NOMO-1 treated with dmso at 0.1 percent for 144 hours (cell line): ENCODE data around the gene PHACTR3.

ENCODE experiments used
- DNase-seq: peaks from one replicate; lab custom pipeline; 2025; ENCODE audit not compliant: unreplicated experiment; lab: John Stamatoyannopoulos, UW

Gene PHACTR3

DNA sequence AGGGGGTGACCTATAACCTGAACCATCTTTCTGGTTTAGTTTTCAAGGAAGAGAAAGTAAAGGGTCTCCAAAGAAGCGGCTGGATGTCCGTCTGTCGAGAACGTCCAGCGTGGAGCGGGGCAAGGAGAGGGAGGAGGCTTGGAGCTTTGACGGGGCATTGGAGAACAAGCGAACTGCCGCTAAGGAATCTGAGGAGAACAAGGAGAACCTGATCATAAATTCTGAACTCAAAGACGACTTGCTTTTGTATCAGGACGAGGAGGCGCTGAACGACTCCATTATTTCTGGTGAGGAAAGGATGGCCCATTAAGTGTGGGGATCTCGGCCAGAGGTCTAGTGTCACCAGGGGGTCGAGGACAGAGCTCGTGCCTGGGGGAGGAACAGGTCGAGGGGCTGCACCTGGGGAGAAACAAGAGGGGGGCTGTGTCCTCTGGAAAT lies 169.9 kb downstream of the PHACTR3 start:
- DNase-seq: no peak

DNA sequence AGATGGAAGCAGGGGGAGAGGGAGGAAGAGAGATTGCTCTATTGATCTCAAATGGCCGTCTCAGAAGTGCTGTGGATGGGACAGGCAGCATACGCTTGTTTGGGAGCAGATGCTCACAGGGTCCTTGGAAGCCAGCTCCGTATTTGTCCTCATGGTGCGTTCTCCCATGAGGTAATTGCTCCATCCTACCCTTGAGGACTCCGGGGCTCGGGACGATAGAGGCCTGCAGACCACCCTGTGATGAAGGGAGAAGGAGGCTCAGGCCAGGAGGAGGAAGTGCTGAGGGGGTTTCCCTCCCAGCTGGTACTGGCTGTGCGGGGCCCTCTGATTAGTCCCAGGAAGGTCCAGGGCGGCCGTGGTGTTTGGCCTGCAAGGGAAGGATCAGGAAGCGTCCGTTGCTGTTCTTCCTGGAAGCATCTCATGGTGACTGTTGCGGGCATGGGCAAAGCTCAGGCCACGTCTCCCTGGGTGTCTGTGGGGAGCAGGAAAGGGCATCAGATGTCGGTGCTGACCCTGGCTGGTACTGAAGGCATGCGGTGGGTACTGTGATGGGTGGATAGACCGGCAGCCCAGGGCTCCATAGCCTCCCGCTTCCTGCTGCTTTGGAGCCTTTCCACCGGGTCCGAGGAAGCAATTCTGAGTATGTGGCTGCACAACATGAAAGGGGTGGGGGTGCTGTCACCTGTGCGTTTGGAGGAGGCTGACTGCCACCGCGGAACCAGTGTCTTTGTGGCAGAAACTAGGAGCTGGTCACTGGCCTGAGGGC lies 170.8 kb downstream of the PHACTR3 start:
- no peak for DNase-seq

DNA sequence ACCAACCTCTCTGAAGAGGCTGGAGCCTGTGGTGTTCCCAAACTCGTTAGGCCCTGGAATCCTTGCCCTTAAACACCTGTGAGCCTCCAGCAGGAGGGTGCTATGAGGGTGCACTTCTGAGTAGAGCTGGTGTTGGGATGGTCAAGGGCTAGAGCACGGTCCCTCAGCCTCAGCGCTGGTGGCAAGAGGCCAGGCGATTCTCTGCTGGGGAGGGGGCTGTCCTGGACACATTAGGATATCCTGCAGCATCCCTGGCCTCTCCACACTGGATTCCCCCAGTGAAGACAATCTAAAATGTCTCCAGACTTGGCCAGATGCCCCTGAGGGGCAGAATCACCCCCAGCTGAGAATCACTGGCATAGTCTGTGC lies 171.3 kb downstream of the PHACTR3 start:
- DNase-seq: no peak

DNA sequence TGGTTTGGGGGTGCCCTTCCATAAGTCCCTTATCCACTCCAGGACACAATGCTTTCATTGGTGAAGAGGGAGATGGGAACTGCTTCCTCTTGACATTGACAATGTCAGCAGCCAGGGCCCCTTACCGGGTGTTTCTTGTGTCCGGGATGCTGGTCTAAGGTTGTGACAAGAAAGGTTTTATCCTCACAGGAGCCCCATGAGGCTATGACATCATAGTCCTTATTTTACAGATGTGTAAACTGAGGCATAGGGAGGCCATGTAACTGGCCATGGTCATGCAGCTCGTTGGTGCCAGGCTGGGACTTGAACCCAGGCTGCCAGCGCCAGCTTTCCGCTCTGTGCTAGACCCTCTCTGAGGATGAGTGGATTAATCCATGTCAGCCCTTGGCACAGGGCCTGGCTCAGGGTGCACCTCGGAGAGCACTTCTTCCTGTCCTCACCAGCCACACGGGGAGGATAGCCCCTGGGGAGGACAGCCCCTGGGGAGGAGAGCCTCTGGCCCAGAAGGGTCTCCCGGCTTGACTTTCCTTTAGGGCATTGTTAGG lies 171.8 kb downstream of the PHACTR3 start:
- no peak for DNase-seq

DNA sequence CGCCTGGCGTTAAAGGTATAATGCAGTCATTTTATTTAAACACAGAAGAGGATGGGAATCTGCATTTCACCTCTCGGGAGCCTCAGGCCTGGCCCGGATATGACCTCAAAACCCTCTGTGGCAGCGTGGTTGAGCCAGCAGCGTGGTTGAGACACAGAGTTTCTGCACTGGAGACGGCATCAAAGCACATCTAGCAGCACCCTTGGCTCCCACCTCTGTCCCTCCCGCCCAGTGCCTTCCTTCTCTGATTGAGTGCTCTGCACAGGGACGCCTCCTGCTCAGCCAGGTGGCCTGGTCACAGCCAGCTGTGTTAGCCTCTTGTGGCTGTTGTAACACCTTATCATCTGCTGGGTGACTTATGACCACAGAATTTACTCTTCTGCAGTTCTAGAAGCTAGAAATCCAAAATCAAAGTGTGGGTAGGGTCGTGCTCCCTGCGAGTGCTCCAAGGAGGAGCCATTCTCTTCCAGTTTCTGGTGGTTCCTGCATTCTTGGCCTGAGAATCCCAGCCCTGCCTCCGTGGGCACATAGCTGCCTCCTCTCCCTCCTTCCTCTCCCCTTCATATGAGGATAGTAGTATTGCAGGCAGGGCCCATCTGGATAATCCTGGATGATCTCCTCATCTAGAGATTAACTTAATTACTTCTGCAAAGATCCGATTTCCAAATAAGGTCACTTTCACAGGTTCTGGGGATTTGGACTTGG lies 172.4 kb downstream of the PHACTR3 start:
- DNase-seq: no peak

DNA sequence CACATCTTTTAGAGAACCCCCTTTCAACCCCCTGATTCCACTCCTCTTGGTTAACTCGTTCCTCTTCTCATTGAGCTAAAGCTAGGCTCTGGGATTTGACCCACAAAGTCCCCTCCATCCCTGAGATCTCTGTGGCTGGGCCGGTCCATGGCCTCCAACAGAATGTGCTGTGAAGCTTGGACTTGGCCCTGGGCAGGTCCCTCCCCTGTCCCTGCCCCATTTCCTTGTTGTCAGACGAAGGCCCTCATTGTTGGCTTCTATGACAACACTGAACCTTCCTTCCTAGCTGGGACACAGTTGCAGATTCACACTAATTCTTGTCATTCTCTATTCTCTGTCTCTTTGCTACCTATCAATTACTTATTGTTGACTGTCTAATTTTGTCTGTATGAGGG lies 173.0 kb downstream of the PHACTR3 start:
- DNase-seq: no peak

DNA sequence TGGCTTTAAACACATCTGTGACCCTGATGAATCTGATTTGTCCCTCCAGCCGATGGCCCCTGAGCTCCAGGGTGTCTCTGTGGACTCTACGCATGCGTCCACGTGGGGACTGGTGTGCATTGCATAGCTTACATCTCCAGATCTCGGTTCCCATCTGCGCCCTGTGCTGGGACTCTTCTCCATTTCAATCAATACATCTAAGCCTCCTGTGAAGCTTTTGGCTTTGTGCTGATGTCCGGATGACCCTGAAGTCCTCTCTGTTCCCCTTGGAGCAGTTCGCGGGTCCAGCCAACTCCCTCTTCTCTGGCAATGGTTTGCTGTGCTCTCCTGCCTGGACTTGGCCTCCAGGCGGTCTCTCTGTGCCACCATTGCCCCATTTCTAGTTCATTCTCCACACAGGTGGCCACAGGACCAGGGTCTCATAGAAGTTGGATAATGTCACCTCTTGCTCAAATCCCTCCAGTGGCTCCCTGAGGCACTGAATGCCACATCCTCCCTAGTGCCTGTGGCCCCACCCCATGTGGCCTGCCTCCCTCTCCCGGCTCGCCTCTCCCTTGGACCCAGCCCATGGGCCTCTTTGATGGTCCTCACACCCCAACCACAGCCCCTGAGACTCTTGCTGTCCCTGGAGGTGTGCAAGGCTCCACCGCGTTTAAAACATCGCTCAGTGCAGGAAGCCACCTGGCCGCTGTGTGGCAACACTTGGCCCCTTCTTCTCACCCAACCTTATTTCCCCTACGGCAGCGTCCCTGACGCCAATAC lies 173.7 kb downstream of the PHACTR3 start:
- no peak for DNase-seq

DNA sequence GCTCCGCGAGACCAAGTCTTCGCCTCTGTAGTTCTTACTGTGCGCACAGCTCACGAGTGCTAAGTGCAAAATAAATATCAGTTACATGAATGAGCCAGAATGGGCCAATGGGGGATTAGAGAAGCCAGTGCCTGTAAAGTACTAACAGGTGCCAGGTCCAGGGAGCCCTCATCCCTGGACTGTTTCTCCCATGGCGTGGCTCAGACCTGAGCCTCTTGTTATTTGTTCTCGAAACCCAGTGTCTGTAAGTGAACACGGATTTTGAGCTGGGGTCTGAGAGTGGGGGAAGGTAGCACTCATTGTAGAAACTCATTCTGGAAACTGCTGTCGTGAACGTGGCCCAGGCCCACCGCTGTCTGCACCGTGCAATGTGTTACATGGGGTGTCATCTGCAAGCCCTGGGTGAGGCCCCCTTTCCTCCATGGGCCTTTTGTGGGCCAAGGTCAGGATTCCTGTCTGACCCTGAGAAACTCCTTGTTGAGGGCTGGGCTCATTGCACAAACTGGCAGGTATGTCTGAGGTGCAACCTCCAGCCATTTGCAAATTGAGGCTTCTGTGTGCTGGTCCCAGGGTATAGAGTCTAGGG lies 174.4 kb downstream of the PHACTR3 start:
- DNase-seq: no peak

DNA sequence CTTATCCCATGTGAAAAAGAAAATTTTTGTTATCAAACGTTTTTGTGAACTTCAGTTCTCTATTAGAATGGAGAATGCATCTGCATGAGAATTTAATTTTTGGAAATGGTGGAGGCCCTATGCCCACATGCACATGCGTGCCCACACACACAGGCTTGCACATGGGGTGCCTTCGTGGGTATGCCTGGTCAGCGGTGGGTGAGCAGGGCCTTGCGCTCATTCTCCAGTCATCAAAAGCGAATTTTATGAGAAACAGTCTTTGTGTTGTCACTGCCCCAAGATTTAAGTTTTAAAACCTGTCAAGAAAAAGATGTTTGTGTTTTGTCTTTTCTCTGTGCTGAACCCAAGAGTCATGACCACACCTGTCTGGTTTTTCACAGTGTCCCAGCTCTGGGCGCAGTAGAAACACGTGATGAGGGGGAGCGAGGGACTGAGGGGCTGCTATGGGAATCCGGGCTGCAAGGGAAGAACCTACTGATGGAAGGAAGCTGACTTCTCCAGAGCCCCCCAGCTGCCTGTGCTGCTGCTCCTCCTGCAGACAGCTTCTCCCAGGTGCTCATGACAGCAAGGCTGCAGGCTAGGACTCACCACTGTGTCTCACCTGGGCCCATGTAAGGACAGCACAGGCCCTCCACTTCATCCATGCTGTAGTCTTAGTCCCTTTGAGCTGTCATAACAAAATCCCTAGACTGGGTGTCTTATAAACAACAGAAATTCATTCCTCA lies 175.5 kb downstream of the PHACTR3 start:
- no peak for DNase-seq

DNA sequence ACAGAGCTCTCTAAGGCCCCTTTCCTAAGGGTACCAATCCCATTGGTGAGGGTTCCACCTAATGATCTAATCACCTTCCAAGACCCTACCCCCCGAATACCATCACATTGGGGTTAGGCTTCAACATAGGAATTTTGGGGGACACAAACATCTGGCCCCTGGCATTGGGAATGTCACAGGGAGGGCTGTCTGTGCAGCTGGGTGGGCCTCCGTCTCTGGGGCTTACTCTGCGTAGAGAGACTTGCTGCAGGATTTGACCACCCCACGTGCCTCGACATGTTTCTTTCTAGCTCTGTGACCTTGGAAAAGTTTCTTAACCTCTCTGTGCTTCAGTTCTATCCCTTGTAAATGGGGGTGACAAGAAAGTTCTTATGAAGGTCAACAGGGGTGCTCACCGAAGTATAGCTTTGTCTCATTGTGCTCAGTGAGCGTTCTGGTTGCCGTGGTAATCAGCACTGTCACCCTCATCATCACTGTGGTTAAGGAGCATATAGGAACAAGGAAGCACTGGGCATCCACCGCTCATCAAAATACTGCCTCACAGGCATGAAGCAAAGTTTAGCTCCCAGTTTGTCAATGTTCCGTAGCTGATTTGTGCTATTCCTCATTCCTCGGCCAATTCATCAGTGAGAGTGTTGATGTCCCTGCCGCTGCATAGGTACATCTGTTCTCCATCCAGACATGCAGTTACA lies 176.3 kb downstream of the PHACTR3 start:
- no peak for DNase-seq

DNA sequence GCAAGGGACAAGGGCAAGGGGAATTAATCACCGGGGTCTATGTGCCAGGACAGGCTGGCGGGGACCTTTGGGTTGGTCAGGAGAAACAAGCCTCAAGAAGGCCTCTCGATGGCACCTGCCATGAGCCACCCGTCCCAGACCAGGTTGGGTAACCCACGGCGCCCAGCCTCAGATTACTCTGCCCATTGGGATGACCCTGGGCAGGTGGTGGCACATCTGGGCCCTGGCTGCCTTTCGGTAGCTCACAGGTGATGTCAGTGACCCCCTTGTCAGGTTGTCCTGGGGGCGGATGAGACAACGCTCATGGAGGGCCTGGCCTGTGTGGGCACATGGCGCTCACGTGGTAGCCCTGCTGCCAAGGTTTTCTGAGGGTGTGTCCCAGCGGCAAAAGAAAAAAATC lies 176.9 kb downstream of the PHACTR3 start:
- no peak for DNase-seq

DNA sequence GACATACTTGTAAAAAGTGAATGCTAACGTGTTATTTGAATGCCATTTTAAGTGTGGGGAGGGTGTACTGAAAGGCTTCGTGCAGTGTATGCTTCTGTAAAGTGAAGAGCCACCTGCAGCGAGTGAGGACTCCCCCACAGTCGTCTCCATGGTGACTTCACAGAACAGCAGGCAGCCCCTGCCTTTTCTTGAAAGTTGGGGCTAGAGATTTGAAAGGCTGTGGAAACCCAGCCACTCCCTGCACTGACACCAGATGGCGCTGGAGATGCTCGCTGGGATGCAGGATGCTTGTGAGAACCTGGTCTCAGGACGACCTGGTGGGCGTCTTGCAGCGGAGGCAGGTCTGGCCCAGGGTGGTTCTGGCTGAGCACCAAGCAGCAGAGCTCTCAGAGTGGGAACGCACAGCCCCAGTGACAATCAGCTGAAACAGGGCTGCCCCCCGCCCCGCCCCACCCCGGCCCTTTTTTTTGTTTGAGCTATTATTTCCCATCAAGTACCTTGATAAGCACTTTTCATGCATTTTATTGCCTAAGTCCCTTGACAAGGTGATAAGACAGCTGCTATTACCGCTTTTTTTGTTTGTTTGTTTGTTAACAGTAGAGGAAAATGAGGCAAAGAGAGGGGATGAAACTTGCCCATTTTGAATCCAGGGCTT lies 178.8 kb downstream of the PHACTR3 start:
- DNase-seq: no peak

DNA sequence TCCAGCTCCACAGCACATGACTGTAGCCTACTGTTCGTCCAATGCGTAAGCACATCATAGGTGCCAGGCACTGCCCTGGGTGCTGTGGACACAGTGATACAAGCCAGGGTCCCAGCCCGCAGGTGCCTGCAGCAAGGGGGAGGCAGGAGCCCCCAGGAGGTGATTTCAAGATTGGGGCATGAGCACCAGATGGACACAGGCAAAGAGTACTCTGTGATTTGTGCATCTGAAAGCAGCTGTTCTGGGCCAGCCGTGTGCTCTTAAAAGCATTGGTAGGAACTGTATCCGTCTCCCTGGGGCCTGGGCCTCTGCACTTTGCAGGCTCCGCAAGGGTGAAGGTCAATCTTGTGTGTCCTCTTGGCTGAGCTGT lies 179.3 kb downstream of the PHACTR3 start:
- DNase-seq: no peak

DNA sequence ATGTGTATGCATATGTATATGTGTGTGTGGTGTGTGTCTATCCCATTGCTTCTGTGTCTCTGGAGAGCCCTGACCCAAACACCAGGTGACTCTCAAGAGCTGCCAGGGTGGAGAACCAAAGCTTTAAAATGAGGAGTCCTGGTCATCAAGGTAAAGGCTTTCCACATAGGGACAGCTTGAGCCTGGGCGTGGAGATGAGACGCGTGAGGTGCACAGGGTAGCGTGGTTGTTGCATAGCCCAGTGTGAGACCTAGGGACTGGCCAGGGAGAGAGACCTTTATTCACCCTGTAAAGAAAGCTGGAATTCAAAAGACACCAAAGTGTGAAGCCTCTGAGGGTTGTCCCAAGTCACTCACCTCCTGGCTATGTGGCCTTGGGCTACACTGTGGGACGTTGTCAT lies 180.0 kb downstream of the PHACTR3 start:
- DNase-seq: no peak

DNA sequence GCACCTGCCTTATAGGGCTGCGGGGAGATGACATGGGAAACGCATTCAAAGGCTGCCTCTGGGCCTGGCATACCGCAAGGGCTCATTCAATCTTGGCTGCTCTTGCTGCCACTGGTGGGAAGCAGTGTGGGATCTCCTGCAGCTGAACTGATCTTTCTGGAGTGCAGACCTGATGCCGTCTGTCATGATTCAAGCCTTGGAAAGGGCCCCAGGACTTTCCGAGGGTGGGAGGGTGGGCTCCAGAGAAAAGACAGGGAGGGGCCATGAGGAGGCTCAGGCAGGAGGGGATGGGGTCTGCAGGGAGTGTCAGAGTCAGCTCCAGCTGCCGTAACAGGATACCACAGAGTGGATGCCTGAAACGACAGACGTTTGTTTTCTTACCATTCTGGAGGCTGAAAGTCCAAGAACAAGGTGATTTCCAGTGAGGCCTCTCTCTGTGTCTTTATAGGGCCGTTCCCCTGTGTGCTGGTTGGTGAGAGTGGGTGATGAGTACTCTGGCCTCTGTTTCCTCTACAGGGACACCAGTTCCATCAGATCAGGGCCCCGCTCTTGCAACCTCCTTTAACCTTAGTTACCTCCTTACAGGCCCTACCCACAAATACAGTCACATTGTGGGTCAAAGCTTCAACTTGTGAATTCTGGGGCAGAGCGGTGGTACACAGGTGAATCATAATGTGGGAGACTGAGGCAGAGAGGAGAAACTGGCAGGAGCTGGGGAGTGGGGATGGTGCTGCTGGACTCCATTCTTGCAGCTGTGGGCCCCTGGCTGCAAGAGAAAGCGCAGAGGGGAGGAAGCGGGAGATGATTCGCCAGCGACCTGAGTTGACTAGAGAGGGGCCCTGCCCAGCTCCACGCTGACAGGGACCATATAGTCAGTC lies 180.7 kb downstream of the PHACTR3 start:
- DNase-seq: no peak

DNA sequence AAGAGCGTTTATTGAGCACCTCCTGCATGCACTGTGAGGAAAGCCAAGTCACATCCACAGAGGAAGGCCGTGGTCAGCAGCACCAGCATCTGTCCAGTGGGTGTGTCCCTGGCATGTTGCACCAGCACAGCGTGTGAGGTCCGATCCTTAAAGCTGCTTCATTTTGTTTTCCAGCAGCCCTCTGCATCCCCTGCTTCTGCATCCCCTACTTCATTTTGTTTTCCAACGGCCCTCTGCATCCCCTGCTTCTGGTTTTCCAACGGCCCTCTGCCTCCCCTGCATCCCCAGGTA lies 181.3 kb downstream of the PHACTR3 start:
- DNase-seq: no peak

DNA sequence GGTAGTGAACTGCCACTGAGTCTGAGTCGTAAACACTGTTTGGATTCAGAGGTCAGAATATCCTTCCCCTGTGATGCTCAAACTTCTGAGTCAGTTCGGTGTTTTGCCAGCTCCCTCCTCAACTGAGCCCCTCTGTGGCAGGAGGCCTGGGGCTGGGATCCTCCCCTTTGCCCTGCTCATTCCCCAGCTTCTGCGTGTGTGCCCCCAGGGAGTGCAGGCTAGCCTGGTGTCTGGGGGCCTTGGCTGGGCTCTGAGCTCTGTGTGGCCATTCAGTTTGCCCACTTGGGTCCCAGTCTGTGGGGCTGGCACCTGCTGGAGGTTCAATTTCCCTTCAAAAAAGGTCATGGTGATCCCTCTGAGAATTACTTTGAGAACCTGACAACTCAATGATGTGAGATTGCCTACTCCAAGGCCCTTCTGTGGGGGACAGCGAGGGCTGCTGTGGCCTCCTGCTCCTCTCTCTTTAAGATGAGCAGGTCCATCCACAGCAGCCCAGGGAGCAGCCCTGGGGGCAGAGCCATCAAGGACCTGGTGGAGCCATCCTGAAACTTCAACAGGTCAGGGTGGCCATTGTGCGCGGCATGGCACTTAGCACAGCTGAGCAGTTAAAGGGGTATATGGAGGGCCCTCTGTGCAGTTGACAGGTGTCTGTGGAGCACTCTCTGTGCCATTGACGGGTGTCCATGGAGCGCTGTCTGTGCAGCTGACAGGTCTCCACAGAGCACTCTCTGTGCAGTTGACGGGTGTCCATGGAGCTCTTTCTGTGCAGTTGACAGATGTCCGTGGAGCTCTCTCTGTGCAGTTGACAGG lies 181.9 kb downstream of the PHACTR3 start:
- DNase-seq: no peak
